ENCODE data around the gene BMP15. TPM values are rescaled to one million over a fixed set of nuclear protein-coding genes. Genes with fewer than 3 reads are reported as not detected.

Gene BMP15
- total RNA-seq, 2 experiments from 2014 or later = not detected

GRCh38 chrX:50920132-50920531, 9.6 kb downstream of the BMP15 start:
- ChIA-PET POLR2A (no interaction called here), CTCF (no interaction called here)
- no peaks in the 10 kb centered on the region for H3K9me3 Mint-ChIP-seq
- no peaks in the 10 kb centered on the region for H3K27me3 Mint-ChIP-seq
- intact Hi-C loops (cut with micrococcal nuclease) = no loop called here
- H3K27ac Mint-ChIP-seq = no peak overlapping the region
- H3K36me3 Mint-ChIP-seq = no peaks in the 10 kb centered on the region
- no peak for DNase-seq
- H3K4me3 Mint-ChIP-seq = no peak overlapping the region
- H3K4me1 Mint-ChIP-seq (ENCODE audit: low read depth) = no peaks in the 10 kb centered on the region

GRCh38 chrX:50927127-50927526, 16.6 kb downstream of the BMP15 start:
- H3K27ac Mint-ChIP-seq = no peak overlapping the region
- peaks cover 1% of the 10 kb centered on the region for H3K27me3 Mint-ChIP-seq
- no peak overlapping the region for H3K4me3 Mint-ChIP-seq
- ChIA-PET POLR2A (no interaction called here), CTCF (no interaction called here)
- no peaks in the 10 kb centered on the region for H3K36me3 Mint-ChIP-seq
- intact Hi-C loops (cut with micrococcal nuclease) = no loop called here
- H3K9me3 Mint-ChIP-seq = no peaks in the 10 kb centered on the region
- no peak for DNase-seq
- no peaks in the 10 kb centered on the region for H3K4me1 Mint-ChIP-seq (ENCODE audit: low read depth)

- CTCF ChIA-PET = interaction anchor here (0.6 to 1.3 kb wide), 4 partner anchors 11 to 250 kb away, joined by 3 to 7 read pairs (median 4); no protein-coding TSS in a partner anchor
- POLR2A ChIA-PET = no interaction called here
- no peak overlapping the region for H3K27ac Mint-ChIP-seq
- no peaks in the 10 kb centered on the region for H3K4me1 Mint-ChIP-seq (ENCODE audit: low read depth)
- intact Hi-C loops (cut with micrococcal nuclease) = no loop called here
- no peak overlapping the region for H3K4me3 Mint-ChIP-seq
- H3K36me3 Mint-ChIP-seq = no peaks in the 10 kb centered on the region
- peak; percentile 9 for DNase-seq
- H3K27me3 Mint-ChIP-seq = peaks cover 3% of the 10 kb centered on the region
- H3K9me3 Mint-ChIP-seq = no peaks in the 10 kb centered on the region
These were observed 31.1 kb downstream of the BMP15 start for GRCh38 chrX:50941638-50942037.

- no peaks in the 10 kb centered on the region for H3K36me3 Mint-ChIP-seq
- no peak overlapping the region for H3K4me3 Mint-ChIP-seq
- POLR2A ChIA-PET = no interaction called here
- H3K4me1 Mint-ChIP-seq (ENCODE audit: low read depth) = no peaks in the 10 kb centered on the region
- CTCF ChIA-PET = interaction anchor here (1.2 to 1.3 kb wide), 2 partner anchors 192 to 251 kb away, joined by 3 to 7 read pairs; no protein-coding TSS in a partner anchor
- intact Hi-C loops (cut with micrococcal nuclease) = no loop called here
- H3K27me3 Mint-ChIP-seq = peaks cover 3% of the 10 kb centered on the region
- H3K27ac Mint-ChIP-seq = no peak overlapping the region
- DNase-seq = no peak
- H3K9me3 Mint-ChIP-seq = no peaks in the 10 kb centered on the region
These were observed 31.9 kb downstream of the BMP15 start for GRCh38 chrX:50942471-50942870.

GRCh38 chrX:50952406-50952805, 41.9 kb downstream of the BMP15 start:
- CTCF ChIA-PET = no interaction called here
- H3K4me3 Mint-ChIP-seq = no peak overlapping the region
- no peaks in the 10 kb centered on the region for H3K4me1 Mint-ChIP-seq (ENCODE audit: low read depth)
- DNase-seq = no peak
- POLR2A ChIA-PET = no interaction called here
- H3K27me3 Mint-ChIP-seq = peaks cover 6% of the 10 kb centered on the region
- intact Hi-C loops (cut with micrococcal nuclease) = no loop called here
- H3K9me3 Mint-ChIP-seq = peaks cover 5% of the 10 kb centered on the region
- no peak overlapping the region for H3K27ac Mint-ChIP-seq
- H3K36me3 Mint-ChIP-seq = no peaks in the 10 kb centered on the region

- ChIA-PET POLR2A (no interaction called here), CTCF (no interaction called here)
- peaks cover 6% of the 10 kb centered on the region for H3K27me3 Mint-ChIP-seq
- no peaks in the 10 kb centered on the region for H3K36me3 Mint-ChIP-seq
- DNase-seq = no peak
- intact Hi-C loops (cut with micrococcal nuclease) = no loop called here
- no peak overlapping the region for H3K27ac Mint-ChIP-seq
- H3K4me1 Mint-ChIP-seq (ENCODE audit: low read depth) = no peaks in the 10 kb centered on the region
- H3K9me3 Mint-ChIP-seq = peaks cover 5% of the 10 kb centered on the region
- H3K4me3 Mint-ChIP-seq = no peak overlapping the region
These were observed 43.3 kb downstream of the BMP15 start for GRCh38 chrX:50953832-50954231.

GRCh38 chrX:50962156-50962555, 51.6 kb downstream of the BMP15 start:
- CTCF ChIA-PET = no interaction called here
- H3K9me3 Mint-ChIP-seq = no peaks in the 10 kb centered on the region
- POLR2A ChIA-PET = no interaction called here
- H3K27me3 Mint-ChIP-seq = no peaks in the 10 kb centered on the region
- no peak for DNase-seq
- H3K4me3 Mint-ChIP-seq = no peak overlapping the region
- H3K36me3 Mint-ChIP-seq = no peaks in the 10 kb centered on the region
- no peak overlapping the region for H3K27ac Mint-ChIP-seq
- intact Hi-C loops (cut with micrococcal nuclease) = no loop called here
- H3K4me1 Mint-ChIP-seq (ENCODE audit: low read depth) = no peaks in the 10 kb centered on the region

- Mint-ChIP-seq H3K4me3 (no peak overlapping the region), H3K36me3 (no peaks in the 10 kb centered on the region), H3K27ac (no peak overlapping the region), H3K9me3 (no peaks in the 10 kb centered on the region), H3K4me1 (ENCODE audit: low read depth) (no peaks in the 10 kb centered on the region), H3K27me3 (no peaks in the 10 kb centered on the region)
- CTCF ChIA-PET = no interaction called here
- POLR2A ChIA-PET = no interaction called here
- intact Hi-C loops (cut with micrococcal nuclease) = no loop called here
- no peak for DNase-seq
These were observed 53.3 kb downstream of the BMP15 start for GRCh38 chrX:50963842-50964241.

Other genes with a start within 250 kb of the BMP15 start
- not detected for gene SHROOM4, start 96.5 kb upstream of the BMP15 start, total RNA-seq

Data from activated CD4-positive, alpha-beta memory T cell treated with anti-CD3 and anti-CD28 coated beads for 36 hours (primary cell).